Measurements from ENCODE around the gene VEGFC.

The VEGFC gene

GRCh38 chr4:176668324-176668723 lies 124.4 kb downstream of the VEGFC start:
- no peak for DNase-seq
- H3K36me3 ChIP-seq, result no peaks in the 10 kb centered on the region
- H3K4me3 ChIP-seq (ENCODE audit: low read depth, low read length), result no peak overlapping the region
- no peaks in the 10 kb centered on the region for H3K27me3 ChIP-seq
- H3K4me1 ChIP-seq, result no peaks in the 10 kb centered on the region
- TF ChIP-seq CTCF (IDR thresholded peaks at IDR 0.05; ENCODE audit: low read depth, low read length), result no peak
- H3K9me3 ChIP-seq, result no peaks in the 10 kb centered on the region

- H3K4me3 ChIP-seq (ENCODE audit: low read depth, low read length), result no peak overlapping the region
- H3K36me3 ChIP-seq, result no peaks in the 10 kb centered on the region
- no peak for DNase-seq
- no peaks in the 10 kb centered on the region for H3K27me3 ChIP-seq
- H3K4me1 ChIP-seq, result no peaks in the 10 kb centered on the region
- no peak for TF ChIP-seq CTCF (IDR thresholded peaks at IDR 0.05; ENCODE audit: low read depth, low read length)
- H3K9me3 ChIP-seq, result no peaks in the 10 kb centered on the region
These were observed 127.8 kb downstream of the VEGFC start for GRCh38 chr4:176664964-176665363.

GRCh38 chr4:176660561-176660960 lies 132.2 kb downstream of the VEGFC start:
- no peaks in the 10 kb centered on the region for H3K9me3 ChIP-seq
- H3K27me3 ChIP-seq, result no peaks in the 10 kb centered on the region
- DNase-seq, result no peak
- H3K4me1 ChIP-seq, result no peaks in the 10 kb centered on the region
- no peaks in the 10 kb centered on the region for H3K36me3 ChIP-seq
- H3K4me3 ChIP-seq (ENCODE audit: low read depth, low read length), result no peak overlapping the region
- peak; percentile 16; the same call in 1 of the 2 replicates for TF ChIP-seq CTCF (IDR thresholded peaks at IDR 0.05; ENCODE audit: low read depth, low read length)

- TF ChIP-seq CTCF (IDR thresholded peaks at IDR 0.05; ENCODE audit: low read depth, low read length), result no peak
- DNase-seq, result no peak
- no peak overlapping the region for H3K4me3 ChIP-seq (ENCODE audit: low read depth, low read length)
- H3K4me1 ChIP-seq, result no peaks in the 10 kb centered on the region
- H3K9me3 ChIP-seq, result no peaks in the 10 kb centered on the region
- H3K36me3 ChIP-seq, result no peaks in the 10 kb centered on the region
- H3K27me3 ChIP-seq, result no peaks in the 10 kb centered on the region
These were observed 136.6 kb downstream of the VEGFC start for GRCh38 chr4:176656108-176656507.

GRCh38 chr4:176654565-176655216 lies 138.0 kb downstream of the VEGFC start:
- H3K4me3 ChIP-seq (ENCODE audit: low read depth, low read length), result no peak overlapping the region
- H3K9me3 ChIP-seq, result no peaks in the 10 kb centered on the region
- no peaks in the 10 kb centered on the region for H3K36me3 ChIP-seq
- H3K27me3 ChIP-seq, result no peaks in the 10 kb centered on the region
- H3K4me1 ChIP-seq, result no peaks in the 10 kb centered on the region
- no peak for TF ChIP-seq CTCF (IDR thresholded peaks at IDR 0.05; ENCODE audit: low read depth, low read length)
- DNase-seq, result no peak

- no peak for TF ChIP-seq CTCF (IDR thresholded peaks at IDR 0.05; ENCODE audit: low read depth, low read length)
- H3K4me3 ChIP-seq (ENCODE audit: low read depth, low read length), result no peak overlapping the region
- no peaks in the 10 kb centered on the region for H3K36me3 ChIP-seq
- no peaks in the 10 kb centered on the region for H3K4me1 ChIP-seq
- no peaks in the 10 kb centered on the region for H3K27me3 ChIP-seq
- no peak for DNase-seq
- H3K9me3 ChIP-seq, result no peaks in the 10 kb centered on the region
These were observed 139.1 kb downstream of the VEGFC start for GRCh38 chr4:176653401-176654220.

Measured in BE2C (cell line).